ENCODE measurements around the gene SDK1. TPM values are rescaled to one million over a fixed set of nuclear protein-coding genes. Genes with fewer than 3 reads are reported as not detected.
"Not testable (repeated sequence)": the region's sequence is repeated elsewhere in the genome, so short reads cannot be mapped to it uniquely, and the experiment has no call there.

Gene SDK1
- total RNA-seq, 1 donor: 0.36 TPM

- TF ChIP-seq CTCF (IDR thresholded peaks at IDR 0.05; ENCODE audit: extremely low read depth, low read depth, low read length): no peak
- no peak overlapping the region for H2AFZ ChIP-seq (ENCODE audit: low read length)
These were observed 785.7 kb downstream of the SDK1 start for GRCh38 chr7:4086723-4087122.

GRCh38 chr7:4091767-4092166 is 790.7 kb downstream of the SDK1 start:
- H3K4me3 ChIP-seq (ENCODE audit: insufficient read depth, low read length): no peak overlapping the region
- no peaks in the 10 kb centered on the region for H3K36me3 ChIP-seq (ENCODE audit: insufficient read depth, low read length)
- no peak overlapping the region for H3K27ac ChIP-seq (ENCODE audit: low read depth, low read length)
- H3K9me3 ChIP-seq (ENCODE audit: low read depth, low read length): peaks cover 2% of the 10 kb centered on the region
- no peak for DNase-seq (ENCODE audit: insufficient read length, low spot score, missing footprints)
- TF ChIP-seq CTCF (IDR thresholded peaks at IDR 0.05; ENCODE audit: extremely low read depth, low read depth, low read length): no peak
- H3K4me2 ChIP-seq (ENCODE audit: insufficient read depth, low read length): no peak overlapping the region
- H3K27me3 ChIP-seq (ENCODE audit: insufficient read depth, low read length): no peaks in the 10 kb centered on the region
- no peaks in the 10 kb centered on the region for H4K20me1 ChIP-seq (ENCODE audit: insufficient read depth, low read length)
- H2AFZ ChIP-seq (ENCODE audit: low read length): no peak overlapping the region
- no peaks in the 10 kb centered on the region for H3K79me2 ChIP-seq (ENCODE audit: insufficient read depth, low read length)
- H3K4me1 ChIP-seq (ENCODE audit: insufficient read depth, low read length): no peaks in the 10 kb centered on the region

More at GRCh38 chr7:4086723-4087122, 785.7 kb downstream of the SDK1 start:
- DNase-seq (ENCODE audit: insufficient read length, low spot score, missing footprints): no peak
- no peaks in the 10 kb centered on the region for H4K20me1 ChIP-seq (ENCODE audit: insufficient read depth, low read length)
- no peaks in the 10 kb centered on the region for H3K79me2 ChIP-seq (ENCODE audit: insufficient read depth, low read length)
- no peaks in the 10 kb centered on the region for H3K4me1 ChIP-seq (ENCODE audit: insufficient read depth, low read length)
- no peak overlapping the region for H3K27ac ChIP-seq (ENCODE audit: low read depth, low read length)
- H3K4me3 ChIP-seq (ENCODE audit: insufficient read depth, low read length): no peak overlapping the region
- H3K9me3 ChIP-seq (ENCODE audit: low read depth, low read length): peaks cover under 1% of the 10 kb centered on the region
- no peaks in the 10 kb centered on the region for H3K36me3 ChIP-seq (ENCODE audit: insufficient read depth, low read length)
- no peaks in the 10 kb centered on the region for H3K27me3 ChIP-seq (ENCODE audit: insufficient read depth, low read length)
- H3K4me2 ChIP-seq (ENCODE audit: insufficient read depth, low read length): no peak overlapping the region

- Histone ChIP-seq H3K36me3 (ENCODE audit: insufficient read depth, low read length) (no peaks in the 10 kb centered on the region), H3K4me2 (ENCODE audit: insufficient read depth, low read length) (no peak overlapping the region), H2AFZ (ENCODE audit: low read length) (no peak overlapping the region), H3K4me1 (ENCODE audit: insufficient read depth, low read length) (no peaks in the 10 kb centered on the region), H4K20me1 (ENCODE audit: insufficient read depth, low read length) (no peaks in the 10 kb centered on the region), H3K9me3 (ENCODE audit: low read depth, low read length) (peaks cover 2% of the 10 kb centered on the region), H3K79me2 (ENCODE audit: insufficient read depth, low read length) (no peaks in the 10 kb centered on the region), H3K27me3 (ENCODE audit: insufficient read depth, low read length) (no peaks in the 10 kb centered on the region), H3K27ac (ENCODE audit: low read depth, low read length) (no peak overlapping the region), H3K4me3 (ENCODE audit: insufficient read depth, low read length) (no peak overlapping the region)
- no peak for DNase-seq (ENCODE audit: insufficient read length, low spot score, missing footprints)
- TF ChIP-seq CTCF (IDR thresholded peaks at IDR 0.05; ENCODE audit: extremely low read depth, low read depth, low read length): no peak
These were observed 792.0 kb downstream of the SDK1 start for GRCh38 chr7:4093035-4093434.

GRCh38 chr7:4093483-4093882 is 792.4 kb downstream of the SDK1 start:
- no peaks in the 10 kb centered on the region for H4K20me1 ChIP-seq (ENCODE audit: insufficient read depth, low read length)
- H3K27ac ChIP-seq (ENCODE audit: low read depth, low read length): no peak overlapping the region
- H3K9me3 ChIP-seq (ENCODE audit: low read depth, low read length): peaks cover 2% of the 10 kb centered on the region
- no peak overlapping the region for H3K4me2 ChIP-seq (ENCODE audit: insufficient read depth, low read length)
- no peaks in the 10 kb centered on the region for H3K4me1 ChIP-seq (ENCODE audit: insufficient read depth, low read length)
- H3K36me3 ChIP-seq (ENCODE audit: insufficient read depth, low read length): no peaks in the 10 kb centered on the region
- no peaks in the 10 kb centered on the region for H3K79me2 ChIP-seq (ENCODE audit: insufficient read depth, low read length)
- no peak for TF ChIP-seq CTCF (IDR thresholded peaks at IDR 0.05; ENCODE audit: extremely low read depth, low read depth, low read length)
- no peak overlapping the region for H2AFZ ChIP-seq (ENCODE audit: low read length)
- no peak overlapping the region for H3K4me3 ChIP-seq (ENCODE audit: insufficient read depth, low read length)
- no peak for DNase-seq (ENCODE audit: insufficient read length, low spot score, missing footprints)
- no peaks in the 10 kb centered on the region for H3K27me3 ChIP-seq (ENCODE audit: insufficient read depth, low read length)

- H3K27ac ChIP-seq (ENCODE audit: low read depth, low read length); H3K4me3 ChIP-seq (ENCODE audit: insufficient read depth, low read length); H3K9me3 ChIP-seq (ENCODE audit: low read depth, low read length); H3K36me3 ChIP-seq (ENCODE audit: insufficient read depth, low read length); DNase-seq (ENCODE audit: insufficient read length, low spot score, missing footprints); H2AFZ ChIP-seq (ENCODE audit: low read length); H3K27me3 ChIP-seq (ENCODE audit: insufficient read depth, low read length); H3K4me1 ChIP-seq (ENCODE audit: insufficient read depth, low read length); H3K79me2 ChIP-seq (ENCODE audit: insufficient read depth, low read length); H4K20me1 ChIP-seq (ENCODE audit: insufficient read depth, low read length); H3K4me2 ChIP-seq (ENCODE audit: insufficient read depth, low read length): not testable (repeated sequence)
These were observed 793.1 kb downstream of the SDK1 start for GRCh38 chr7:4094158-4094557.

Measured in osteoblast (primary cell).